H1 (cell line): ENCODE measurements around the gene CWF19L1.
A peak's percentile ranks its signal among the peaks of the same experiment; 100 is the strongest.

Experiments
- CTCF ChIP-seq, 3 experiments: IDR thresholded peaks; 1 replicate in 2 of 3; 2 replicates in 1 of 3; pipeline versions ENCODE4 v1.5.1 to v1.6.1; 2011; ENCODE audit warnings: low read length in 3 of 3, mild to moderate bottlenecking in 3 of 3, inconsistent platforms in 2 of 3, low read depth in 1 of 3, moderate library complexity in 1 of 3; ENCODE audit not compliant: insufficient read depth in 1 of 3; ENCODE audit errors: control extremely low read depth in 1 of 3
- EP300 ChIP-seq, 2 experiments: IDR thresholded peaks; 1 replicate in 1 of 2; 2 replicates in 1 of 2; pipeline ENCODE4 v1.6.1; 2011 to 2012; ENCODE audit warnings: low read depth in 2 of 2, low read length in 2 of 2, mild to moderate bottlenecking in 2 of 2, borderline replicate concordance in 1 of 2, inconsistent platforms in 1 of 2, moderate library complexity in 1 of 2
- RFX5 ChIP-seq: IDR thresholded peaks from 2 replicates; pipeline ENCODE4 v1.6.1; 2011; ENCODE audit warnings: low read depth, low read length, improper control_type of control experiment, borderline replicate concordance
- SAP30 ChIP-seq: fragments of 300-600 bp; sonication (generic); IDR thresholded peaks from 2 replicates; pipeline ENCODE4 v1.7.1; 2012; ENCODE audit warnings: low read length, moderate library complexity, mild to moderate bottlenecking, inconsistent platforms; ENCODE audit not compliant: insufficient read depth, insufficient replicate concordance
- YY1 ChIP-seq: IDR thresholded peaks from 2 replicates; pipeline ENCODE4 v1.6.1; 2011; ENCODE audit warnings: low read depth, mild to moderate bottlenecking, low read length

- TF ChIP-seq CTCF (IDR thresholded peaks at IDR 0.05; ENCODE audit: control extremely low read depth in 1 of 3, insufficient read depth in 1 of 3, low read depth in 1 of 3, low read length in 3 of 3), result no peak
- TF ChIP-seq EP300 (IDR thresholded peaks at IDR 0.05; ENCODE audit: borderline replicate concordance in 1 of 2, low read depth in 2 of 2, low read length in 2 of 2), result no peak
- TF ChIP-seq RFX5, result no peak
- TF ChIP-seq SAP30, result peak; percentile 96
- TF ChIP-seq YY1, result peak; percentile 94
These were observed 18.9 kb upstream of the CWF19L1 start, which contains the start of gene BLOC1S2 for GRCh38 chr10:100286051-100287033.
